Brain microvascular endothelial cell (primary cell): ENCODE data around the gene RPS21.

Experiments
- DNase-seq: peaks from one replicate; pipeline ENCODE4 v3.0.0-alpha.2; 2020
- H3K27ac ChIP-seq: fragments of 250-450 bp; sonication (Bioruptor Pico); 2 replicates; pipeline ENCODE4 v1.5.1; 2020; ENCODE audit warnings: mild to moderate bottlenecking, moderate library complexity
- H3K27me3 ChIP-seq: fragments of 250-450 bp; sonication (Bioruptor Pico); replicated peaks from 2 replicates; pipeline ENCODE4 v1.5.1; 2020; ENCODE audit warnings: mild to moderate bottlenecking
- H3K36me3 ChIP-seq: fragments of 250-450 bp; sonication (Bioruptor Pico); replicated peaks from 2 replicates; pipeline ENCODE4 v1.5.1; 2020; ENCODE audit warnings: mild to moderate bottlenecking
- H3K4me3 ChIP-seq: 2 replicates; pipeline ENCODE4 v1.5.1; 2011; ENCODE audit warnings: low read depth, mild to moderate bottlenecking, control low read depth, low read length, moderate library complexity
- CTCF ChIP-seq: IDR thresholded peaks from 2 replicates; pipeline ENCODE4 v1.5.1; 2011; ENCODE audit warnings: low read depth, mild to moderate bottlenecking, moderate library complexity, low read length, control low read depth, inconsistent platforms; ENCODE audit errors: missing control alignments
- in situ Hi-C: cut with HindIII; loops from 2 replicates; pipeline ENCODE4 v1.10.0; 2017; ENCODE audit warnings: low sequenced_read_pairs, low pct_ligation_motif_present

RPS21 gene

DNA sequence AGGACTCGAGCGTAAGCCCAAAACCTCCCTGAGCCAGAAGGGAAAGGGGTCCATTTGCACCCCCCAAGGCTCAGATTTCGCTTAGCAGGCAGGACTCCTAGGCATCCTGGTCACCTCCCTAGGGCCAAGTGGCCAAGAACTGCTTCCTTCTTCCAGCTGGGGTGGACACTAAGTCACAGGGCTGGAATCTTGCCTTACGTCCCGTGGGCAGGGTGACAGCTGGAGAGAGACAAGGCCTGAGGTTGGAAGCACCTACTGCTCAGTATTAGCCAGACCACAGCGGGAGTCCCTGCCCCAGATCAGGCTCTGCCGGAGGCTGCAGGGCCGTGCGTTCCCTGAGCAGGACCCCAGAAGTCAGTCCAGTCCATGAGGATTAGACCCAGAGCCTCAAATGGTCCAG, 39.5 kb upstream of the RPS21 start:
- no peak for DNase-seq
- in situ Hi-C loops: no loop called here
- H3K27ac ChIP-seq: no peak overlapping the region
- no peak for TF ChIP-seq CTCF
- peaks cover 56% of the 10 kb centered on the region for H3K36me3 ChIP-seq
- H3K4me3 ChIP-seq: no peak overlapping the region
- no peaks in the 10 kb centered on the region for H3K27me3 ChIP-seq

GRCh38 chr20:62348604-62349003, 38.3 kb upstream of the RPS21 start:
- no peak for DNase-seq
- no peak for TF ChIP-seq CTCF
- H3K36me3 ChIP-seq: peaks cover 60% of the 10 kb centered on the region
- H3K27me3 ChIP-seq: no peaks in the 10 kb centered on the region
- in situ Hi-C loops: no loop called here
- H3K27ac ChIP-seq: no peak overlapping the region
- no peak overlapping the region for H3K4me3 ChIP-seq

GRCh38 chr20:62349556-62350097, 37.3 kb upstream of the RPS21 start:
- H3K27ac ChIP-seq: no peak overlapping the region
- no peaks in the 10 kb centered on the region for H3K27me3 ChIP-seq
- peaks cover 60% of the 10 kb centered on the region for H3K36me3 ChIP-seq
- H3K4me3 ChIP-seq: no peak overlapping the region
- no peak for DNase-seq
- no peak for TF ChIP-seq CTCF
- in situ Hi-C loops: no loop called here

DNA sequence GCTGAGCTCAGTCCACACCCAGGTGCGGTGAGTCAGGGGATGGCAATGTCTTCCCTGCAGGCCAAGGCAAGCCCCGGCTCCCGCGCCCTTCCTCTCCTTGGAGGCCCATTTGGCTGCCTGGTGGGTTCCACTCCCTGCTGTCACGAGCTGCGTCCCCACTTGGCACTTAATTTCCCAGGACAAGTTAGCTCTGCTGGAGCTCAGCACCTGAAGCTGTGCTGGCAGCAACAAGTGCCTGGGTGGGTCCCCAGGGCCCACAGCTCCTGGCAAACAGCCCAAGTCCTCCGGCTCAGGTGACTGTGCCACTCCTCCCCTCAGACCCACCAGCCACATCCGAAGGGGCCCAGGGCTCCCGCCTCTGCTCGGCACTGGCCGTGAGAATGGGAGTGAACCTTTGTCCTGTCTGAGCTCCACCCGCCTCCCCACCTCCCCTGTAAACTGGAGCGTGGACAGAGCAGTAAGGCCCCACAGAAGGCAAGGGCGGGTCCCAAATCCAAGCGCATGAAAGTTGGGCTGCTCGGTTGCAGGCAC, 36.7 kb upstream of the RPS21 start:
- Histone ChIP-seq H3K36me3 (peaks cover 60% of the 10 kb centered on the region), H3K27me3 (no peaks in the 10 kb centered on the region), H3K27ac (no peak overlapping the region), H3K4me3 (no peak overlapping the region)
- no peak for TF ChIP-seq CTCF
- in situ Hi-C loops: no loop called here
- no peak for DNase-seq

GRCh38 chr20:62350629-62351422, 36.1 kb upstream of the RPS21 start:
- no peaks in the 10 kb centered on the region for H3K27me3 ChIP-seq
- in situ Hi-C loops: no loop called here
- no peak overlapping the region for H3K4me3 ChIP-seq
- H3K27ac ChIP-seq: no peak overlapping the region
- no peak for DNase-seq
- H3K36me3 ChIP-seq: peaks cover 54% of the 10 kb centered on the region
- no peak for TF ChIP-seq CTCF
